Measurements from ENCODE around the gene CHMP6.

CHMP6 gene

DNA sequence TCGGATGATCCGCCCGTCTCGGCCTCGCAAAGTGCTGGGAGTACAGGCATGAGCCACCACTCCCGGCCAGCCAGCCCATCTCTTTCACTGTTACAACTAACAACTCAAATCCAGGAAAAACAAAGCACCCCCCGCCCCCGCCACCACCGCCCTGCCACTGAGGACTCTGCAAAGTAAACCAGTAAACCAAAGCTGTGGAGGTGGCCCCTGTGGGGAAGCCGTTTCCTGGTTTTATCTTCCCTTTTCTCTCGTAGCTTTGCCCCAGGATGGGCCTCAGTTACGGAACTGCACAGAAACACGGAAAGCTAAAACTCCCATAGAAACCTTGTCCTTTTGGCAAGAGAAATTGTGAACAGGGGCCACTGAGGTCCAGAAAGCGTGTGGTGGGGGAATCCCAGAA lies 17.5 kb downstream of the CHMP6 start:
- peak overlapping the region; percentile 21 for H3K27ac ChIP-seq
- peaks cover 15 to 17% of the 10 kb centered on the region in 2 experiments for H3K4me1 ChIP-seq (ENCODE audit: control insufficient read depth in 1 of 2, insufficient read depth in 1 of 2, low read depth in 1 of 2, low read length in 1 of 2)
- no peaks in the 10 kb centered on the region for H3K36me3 ChIP-seq
- H3K4me3 ChIP-seq (ENCODE audit: low read depth in 1 of 2, low read length in 1 of 2), result peak overlapping the region in 1 of 2 experiments; percentile 42
- TF ChIP-seq, protein P1, sequence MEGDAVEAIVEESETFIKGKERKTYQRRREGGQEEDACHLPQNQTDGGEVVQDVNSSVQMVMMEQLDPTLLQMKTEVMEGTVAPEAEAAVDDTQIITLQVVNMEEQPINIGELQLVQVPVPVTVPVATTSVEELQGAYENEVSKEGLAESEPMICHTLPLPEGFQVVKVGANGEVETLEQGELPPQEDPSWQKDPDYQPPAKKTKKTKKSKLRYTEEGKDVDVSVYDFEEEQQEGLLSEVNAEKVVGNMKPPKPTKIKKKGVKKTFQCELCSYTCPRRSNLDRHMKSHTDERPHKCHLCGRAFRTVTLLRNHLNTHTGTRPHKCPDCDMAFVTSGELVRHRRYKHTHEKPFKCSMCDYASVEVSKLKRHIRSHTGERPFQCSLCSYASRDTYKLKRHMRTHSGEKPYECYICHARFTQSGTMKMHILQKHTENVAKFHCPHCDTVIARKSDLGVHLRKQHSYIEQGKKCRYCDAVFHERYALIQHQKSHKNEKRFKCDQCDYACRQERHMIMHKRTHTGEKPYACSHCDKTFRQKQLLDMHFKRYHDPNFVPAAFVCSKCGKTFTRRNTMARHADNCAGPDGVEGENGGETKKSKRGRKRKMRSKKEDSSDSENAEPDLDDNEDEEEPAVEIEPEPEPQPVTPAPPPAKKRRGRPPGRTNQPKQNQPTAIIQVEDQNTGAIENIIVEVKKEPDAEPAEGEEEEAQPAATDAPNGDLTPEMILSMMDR (IDR thresholded peaks at IDR 0.05), result no peak
- H3K9me3 ChIP-seq, result peaks cover 6% of the 10 kb centered on the region
- peaks cover 34% of the 10 kb centered on the region for H3K27me3 ChIP-seq

DNA sequence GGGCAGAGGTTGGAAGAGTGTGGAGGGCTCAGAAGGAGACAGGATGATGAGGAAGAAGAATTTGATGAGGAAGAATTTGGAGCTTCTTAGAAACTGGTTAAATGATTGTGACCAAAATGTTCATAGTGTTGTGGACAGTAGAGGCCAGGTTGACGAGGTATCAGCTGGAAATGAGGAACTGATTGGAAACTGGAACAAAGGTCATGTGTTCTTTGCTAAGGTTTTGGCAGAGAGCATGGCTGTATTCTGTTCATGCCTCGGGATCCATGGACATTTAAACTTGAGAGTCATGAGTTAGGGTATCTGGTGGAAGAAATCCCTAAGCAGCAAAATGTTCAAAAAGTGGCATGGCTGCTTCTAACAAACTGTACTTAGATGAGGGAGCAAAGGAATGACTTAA lies 19.3 kb downstream of the CHMP6 start:
- Histone ChIP-seq H3K27ac (no peak overlapping the region), H3K36me3 (no peaks in the 10 kb centered on the region), H3K4me1 (ENCODE audit: control insufficient read depth in 1 of 2, insufficient read depth in 1 of 2, low read depth in 1 of 2, low read length in 1 of 2) (peaks cover 10 to 11% of the 10 kb centered on the region in 2 experiments), H3K4me3 (ENCODE audit: low read depth in 1 of 2, low read length in 1 of 2) (no peak overlapping the region), H3K27me3 (peaks cover 16% of the 10 kb centered on the region), H3K9me3 (peaks cover 6% of the 10 kb centered on the region)
- TF ChIP-seq, protein P1 (IDR thresholded peaks at IDR 0.05), result no peak

DNA sequence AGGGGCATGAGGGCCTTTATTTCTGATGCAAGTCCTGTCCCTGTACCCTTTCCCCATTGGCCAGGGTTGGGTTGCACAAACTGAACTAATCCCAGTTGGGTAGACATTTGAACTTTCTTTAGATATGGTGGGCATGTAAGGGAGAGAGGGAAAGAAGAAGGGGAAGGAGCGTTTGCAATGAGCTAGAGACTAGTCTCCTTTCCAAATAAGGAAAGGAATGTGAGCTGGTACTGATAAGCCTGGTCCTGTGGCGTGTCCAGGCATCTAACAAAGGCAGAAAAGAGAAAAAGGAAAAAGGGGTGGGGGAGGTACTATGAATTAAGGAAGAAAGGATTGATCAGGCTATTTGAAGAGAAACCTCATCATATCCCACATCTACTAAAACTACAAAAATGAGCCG lies 20.3 kb downstream of the CHMP6 start:
- Histone ChIP-seq H3K9me3 (peaks cover 6% of the 10 kb centered on the region), H3K27me3 (peaks cover 6% of the 10 kb centered on the region), H3K27ac (no peak overlapping the region), H3K4me1 (ENCODE audit: control insufficient read depth in 1 of 2, insufficient read depth in 1 of 2, low read depth in 1 of 2, low read length in 1 of 2) (peaks cover 10 to 11% of the 10 kb centered on the region in 2 experiments), H3K4me3 (ENCODE audit: low read depth in 1 of 2, low read length in 1 of 2) (no peak overlapping the region), H3K36me3 (no peaks in the 10 kb centered on the region)
- TF ChIP-seq, protein P1 (IDR thresholded peaks at IDR 0.05), result no peak

DNA sequence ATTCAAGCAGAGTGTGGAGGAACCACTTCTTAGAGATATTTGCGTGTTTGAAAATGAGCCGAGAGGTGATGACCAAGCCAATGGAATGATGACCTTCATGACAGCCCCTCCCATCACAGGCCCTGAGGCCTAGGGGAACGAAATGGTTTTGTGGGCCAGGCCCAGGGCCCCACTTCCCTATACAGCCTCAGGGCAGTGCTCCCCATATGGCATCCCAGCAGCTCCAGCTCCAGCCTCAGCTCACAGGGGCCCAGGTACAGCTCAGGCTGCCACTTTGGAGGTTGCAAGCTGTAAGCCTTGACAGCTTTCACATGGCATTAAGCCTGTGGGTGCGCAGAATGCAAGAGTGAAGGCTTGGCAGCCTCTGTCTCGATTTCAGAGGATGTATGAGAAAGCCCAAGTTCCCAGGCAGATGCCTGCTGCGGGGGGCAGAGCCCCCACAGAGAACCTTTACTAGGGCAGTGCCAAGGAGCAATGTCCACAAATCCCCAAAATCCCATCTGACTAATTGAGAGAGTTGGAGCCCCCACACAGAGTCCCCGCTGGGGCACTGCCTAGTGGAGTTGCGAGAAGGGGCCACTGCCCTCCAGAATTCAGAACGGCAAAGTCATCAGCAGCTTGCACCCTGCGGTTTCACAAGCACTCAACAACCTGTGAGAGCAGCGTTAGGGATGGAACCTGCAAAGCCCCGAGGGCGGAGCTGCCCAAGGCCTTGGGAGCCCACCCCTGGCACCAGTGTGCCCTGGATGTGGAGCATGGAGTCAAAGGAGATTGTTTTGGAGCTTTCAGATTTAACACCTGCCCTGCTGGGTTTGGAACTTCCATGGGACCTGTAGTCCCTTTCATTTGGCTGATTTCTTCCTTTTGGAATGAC lies 21.2 kb downstream of the CHMP6 start:
- TF ChIP-seq, protein P1 (IDR thresholded peaks at IDR 0.05), result no peak
- no peaks in the 10 kb centered on the region for H3K36me3 ChIP-seq
- peaks cover 12 to 14% of the 10 kb centered on the region in 2 experiments for H3K4me1 ChIP-seq (ENCODE audit: control insufficient read depth in 1 of 2, insufficient read depth in 1 of 2, low read depth in 1 of 2, low read length in 1 of 2)
- H3K27me3 ChIP-seq, result no peaks in the 10 kb centered on the region
- H3K27ac ChIP-seq, result no peak overlapping the region
- peaks cover 6% of the 10 kb centered on the region for H3K9me3 ChIP-seq
- no peak overlapping the region for H3K4me3 ChIP-seq (ENCODE audit: low read depth in 1 of 2, low read length in 1 of 2)

DNA sequence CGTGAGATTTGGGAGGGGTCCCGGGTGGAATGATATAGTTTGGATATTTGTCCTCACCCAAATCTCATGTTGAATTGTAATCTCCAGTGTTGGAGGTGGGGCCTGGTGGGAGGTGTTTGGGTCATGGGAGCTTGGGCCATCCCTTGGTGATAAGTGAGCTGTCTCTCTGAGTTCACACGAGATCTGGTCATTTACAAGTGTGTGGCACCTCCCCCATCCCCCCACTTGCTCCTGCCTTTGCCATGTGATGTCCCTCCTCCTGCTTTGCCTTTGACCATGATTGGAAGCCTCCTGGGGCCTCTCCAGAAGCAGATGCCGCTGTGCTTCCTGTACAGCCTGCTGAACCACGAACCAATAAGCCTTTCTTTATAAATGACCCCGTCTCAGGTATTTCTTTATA lies 22.0 kb downstream of the CHMP6 start:
- Histone ChIP-seq H3K27ac (no peak overlapping the region), H3K27me3 (no peaks in the 10 kb centered on the region), H3K9me3 (peaks cover 6% of the 10 kb centered on the region), H3K36me3 (no peaks in the 10 kb centered on the region), H3K4me3 (ENCODE audit: low read depth in 1 of 2, low read length in 1 of 2) (no peak overlapping the region), H3K4me1 (ENCODE audit: control insufficient read depth in 1 of 2, insufficient read depth in 1 of 2, low read depth in 1 of 2, low read length in 1 of 2) (peaks cover 14 to 22% of the 10 kb centered on the region in 2 experiments)
- TF ChIP-seq, protein P1 (IDR thresholded peaks at IDR 0.05), result no peak

Data from neutrophil (primary cell).